Nephron progenitor cell (in vitro differentiated cells): Measurements from ENCODE around the gene MTCL1.

Experiments
- DNase-seq: peaks from one replicate; pipeline ENCODE4 v3.0.0; 2021
- H3K27ac Mint-ChIP-seq: 2 replicates; pipeline ENCODE4 v1.8.0; 2021; ENCODE audit warnings: mild to moderate bottlenecking, moderate library complexity, mixed read lengths
- H3K27me3 Mint-ChIP-seq: 2 replicates; pipeline ENCODE4 v1.8.0; 2021; ENCODE audit warnings: mild to moderate bottlenecking, low read depth, mixed read lengths; ENCODE audit not compliant: poor library complexity
- H3K36me3 Mint-ChIP-seq: 2 replicates; pipeline ENCODE4 v1.8.0; 2021; ENCODE audit warnings: low read depth, mixed read lengths
- H3K4me1 Mint-ChIP-seq: 2 replicates; pipeline ENCODE4 v1.8.0; 2021; ENCODE audit warnings: mixed read lengths
- H3K4me3 Mint-ChIP-seq: 2 replicates; pipeline ENCODE4 v1.8.0; 2021; ENCODE audit warnings: mild to moderate bottlenecking, moderate library complexity, mixed read lengths
- H3K9me3 Mint-ChIP-seq: 2 replicates; pipeline ENCODE4 v1.8.0; 2021; ENCODE audit warnings: mild to moderate bottlenecking, moderate library complexity, mixed read lengths
- CTCF ChIP-seq: fragments of 200-600 bp; sonication (generic); IDR thresholded peaks from 2 replicates; pipeline ENCODE4 v1.5.0; 2021; ENCODE audit warnings: antibody characterized with exemption

The MTCL1 gene

DNA sequence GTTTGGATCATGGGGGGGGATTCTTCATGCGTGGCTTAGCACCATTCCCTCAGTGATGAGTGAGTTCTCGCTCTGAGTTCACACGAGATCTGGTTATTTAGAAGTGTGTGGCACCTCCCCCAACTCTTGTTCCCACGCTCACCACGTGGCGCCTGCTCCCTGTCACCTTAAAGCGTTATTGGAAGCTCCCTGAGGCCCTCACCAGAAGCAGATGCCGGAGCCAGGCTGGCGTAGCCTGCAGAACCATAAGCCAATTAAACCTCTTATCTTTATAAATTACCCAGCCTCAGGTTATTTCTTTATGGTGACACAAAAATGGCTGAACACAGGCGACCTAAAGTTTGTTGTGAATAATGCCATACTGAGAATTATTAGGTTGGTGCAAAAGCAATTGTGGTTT, 10.5 kb upstream of the MTCL1 start:
- Mint-ChIP-seq H3K4me1 (peaks cover 4% of the 10 kb centered on the region), H3K4me3 (no peak overlapping the region), H3K9me3 (no peaks in the 10 kb centered on the region), H3K36me3 (no peaks in the 10 kb centered on the region), H3K27ac (no peak overlapping the region), H3K27me3 (peaks cover 9% of the 10 kb centered on the region)
- no peak for DNase-seq
- TF ChIP-seq CTCF = no peak

DNA sequence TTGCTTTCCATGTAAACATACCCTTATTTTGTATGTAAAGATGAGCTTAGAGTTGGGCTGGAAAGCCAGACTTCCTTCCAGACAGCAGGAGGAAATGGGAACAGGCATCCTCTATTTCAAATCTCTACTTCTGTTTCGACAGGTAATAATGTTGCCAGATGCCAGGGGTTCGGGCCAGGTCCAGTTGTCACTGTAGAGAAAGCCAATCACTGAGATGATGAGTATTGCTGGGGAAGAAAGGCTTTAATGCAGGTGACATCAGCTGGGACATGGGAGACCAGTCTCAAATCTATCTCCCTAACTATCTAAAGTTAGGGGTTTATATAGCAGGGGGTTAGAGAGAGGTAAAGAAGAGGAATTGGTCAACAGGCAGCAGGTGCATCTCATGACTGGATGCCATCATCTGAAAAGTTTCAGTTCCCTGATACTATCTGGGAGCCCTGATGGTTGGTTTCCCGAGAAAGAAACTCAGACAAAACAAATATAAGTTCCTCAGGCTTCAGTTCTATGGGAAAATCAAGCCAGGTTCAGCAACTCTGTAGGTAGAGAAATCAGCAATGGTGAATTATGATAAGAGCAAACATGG, 9.3 kb upstream of the MTCL1 start:
- Mint-ChIP-seq H3K4me1 (no peaks in the 10 kb centered on the region), H3K4me3 (no peak overlapping the region), H3K27ac (no peak overlapping the region), H3K9me3 (no peaks in the 10 kb centered on the region), H3K36me3 (no peaks in the 10 kb centered on the region), H3K27me3 (peaks cover 9% of the 10 kb centered on the region)
- no peak for DNase-seq
- TF ChIP-seq CTCF = no peak

GRCh38 chr18:8696749-8697211, 8.6 kb upstream of the MTCL1 start:
- H3K4me3 Mint-ChIP-seq = no peak overlapping the region
- H3K27ac Mint-ChIP-seq = no peak overlapping the region
- DNase-seq = peak; percentile 86
- H3K36me3 Mint-ChIP-seq = no peaks in the 10 kb centered on the region
- peaks cover 10% of the 10 kb centered on the region for H3K27me3 Mint-ChIP-seq
- TF ChIP-seq CTCF = peak; percentile 96
- peaks cover 3% of the 10 kb centered on the region for H3K4me1 Mint-ChIP-seq
- no peaks in the 10 kb centered on the region for H3K9me3 Mint-ChIP-seq

GRCh38 chr18:8699126-8699525, 6.2 kb upstream of the MTCL1 start:
- TF ChIP-seq CTCF = no peak
- Mint-ChIP-seq H3K27me3 (peaks cover 18% of the 10 kb centered on the region), H3K36me3 (no peaks in the 10 kb centered on the region), H3K4me1 (peaks cover 22% of the 10 kb centered on the region), H3K27ac (no peak overlapping the region), H3K9me3 (no peaks in the 10 kb centered on the region), H3K4me3 (no peak overlapping the region)
- DNase-seq = no peak

DNA sequence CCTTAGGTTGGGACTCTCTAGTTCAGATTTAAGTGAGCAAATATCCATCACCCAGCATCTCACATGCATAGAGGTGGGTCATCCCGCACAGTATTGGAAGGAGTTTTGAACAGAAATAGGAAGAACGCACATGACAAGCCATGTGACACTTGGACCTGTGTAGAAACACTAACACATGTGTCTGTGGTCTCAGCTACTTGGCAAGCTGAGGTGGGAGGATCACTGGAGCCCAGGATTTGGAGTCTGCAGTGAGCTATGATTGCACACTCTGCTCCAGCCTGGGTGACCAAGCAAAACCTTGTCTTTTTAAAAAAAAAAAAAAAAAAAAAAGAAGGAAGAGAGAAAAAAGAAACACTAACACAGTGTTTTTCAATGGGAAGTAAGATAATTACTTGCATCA, 5.4 kb upstream of the MTCL1 start:
- no peak for DNase-seq
- no peak for TF ChIP-seq CTCF
- peaks cover 23% of the 10 kb centered on the region for H3K27me3 Mint-ChIP-seq
- no peaks in the 10 kb centered on the region for H3K9me3 Mint-ChIP-seq
- H3K4me3 Mint-ChIP-seq = no peak overlapping the region
- H3K4me1 Mint-ChIP-seq = peaks cover 29% of the 10 kb centered on the region
- H3K36me3 Mint-ChIP-seq = no peaks in the 10 kb centered on the region
- no peak overlapping the region for H3K27ac Mint-ChIP-seq

DNA sequence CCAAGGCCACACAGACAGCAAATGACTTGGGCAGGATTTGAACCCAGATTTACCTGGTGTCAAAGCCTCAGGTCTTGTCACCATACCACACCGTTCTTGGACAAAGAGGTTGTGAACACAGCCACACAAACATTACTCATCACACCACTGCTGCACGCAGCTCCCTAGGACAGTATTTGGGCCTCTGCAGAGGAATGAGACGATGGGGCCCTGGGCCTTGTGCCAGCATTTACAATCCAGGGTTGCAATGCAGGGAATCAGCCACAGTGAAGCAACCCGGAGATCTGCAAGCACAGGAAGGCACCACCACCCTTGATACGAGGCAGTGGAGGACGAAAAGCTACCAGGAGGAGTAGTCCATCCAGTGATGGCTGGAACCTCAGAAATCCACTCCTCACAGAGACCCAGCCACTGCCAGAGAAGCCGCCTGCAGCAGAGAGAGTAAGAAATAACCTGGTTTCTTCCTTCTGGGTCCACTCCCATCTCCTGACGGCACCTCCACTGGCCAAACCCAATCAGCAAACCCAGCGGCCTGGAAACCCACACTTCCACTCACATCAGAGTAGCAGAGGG, 3.7 kb upstream of the MTCL1 start:
- DNase-seq = no peak
- TF ChIP-seq CTCF = no peak
- H3K4me1 Mint-ChIP-seq = peaks cover 30% of the 10 kb centered on the region
- no peak overlapping the region for H3K4me3 Mint-ChIP-seq
- peaks cover 26% of the 10 kb centered on the region for H3K27me3 Mint-ChIP-seq
- no peak overlapping the region for H3K27ac Mint-ChIP-seq
- H3K36me3 Mint-ChIP-seq = no peaks in the 10 kb centered on the region
- H3K9me3 Mint-ChIP-seq = no peaks in the 10 kb centered on the region
